GM12878 (cell line): ENCODE results near the gene TGFBRAP1. TPM values are rescaled to one million over a fixed set of nuclear protein-coding genes. Genes with fewer than 3 reads are reported as not detected.

Source experiments
- ATAC-seq: fragments of 200-7000 bp; cut with Tn5 transposase; 3 replicates; pipeline ENCODE4 v1.9.1; 2020; ENCODE audit warnings: mild to moderate bottlenecking, moderate library complexity
- BruUV-seq: library from RNA; stranded (reverse); fragments of 400-500 nt; replicated peaks from 2 replicates; lab custom pipeline; 2021; lab: Mats Ljungman, UMichigan
- CTCF ChIA-PET: fragments of 300-600 bp; sonication (Branson Sonifier 250); formaldehyde crosslinking; extraction: SDS; loops from one replicate; lab custom pipeline; 2021; ENCODE audit warnings: inconsistent platforms; lab: Yijun Ruan, JAX
- POLR2A ChIA-PET: fragments of 350-600 bp; formaldehyde crosslinking; extraction: SDS; loops from one replicate; lab custom pipeline; 2021; ENCODE audit warnings: inconsistent platforms; lab: Charles Lee
- RAD21 ChIA-PET: fragments of 300-600 bp; sonication (Branson Sonifier 250); formaldehyde crosslinking; loops from one replicate; lab custom pipeline; 2023; ENCODE audit warnings: antibody characterized with exemption; ENCODE audit not compliant: unreplicated experiment; lab: Charles Lee
- SMC1A ChIA-PET: fragments of 300-600 bp; sonication (Branson Sonifier 250); formaldehyde crosslinking; loops from one replicate; lab custom pipeline; 2023; ENCODE audit not compliant: unreplicated experiment, uncharacterized antibody; lab: Charles Lee
- DNase-seq: peaks from one replicate; pipeline ENCODE4 v3.0.0-alpha.2; 2011; ENCODE audit warnings: low read depth, low spot score
- FAIRE-seq: peaks from 3 replicates; lab custom pipeline; 2011; peaks lifted over from hg19 to GRCh38; lab: Jason Lieb, UNC
- H2AFZ ChIP-seq: 2 replicates; pipeline ENCODE4 v1.6.0; 2011; ENCODE audit warnings: low read depth, low read length, control low read depth; ENCODE audit not compliant: control insufficient read depth
- H3K27ac ChIP-seq: 2 replicates; pipeline ENCODE4 v1.5.1; 2011; ENCODE audit warnings: control low read depth; ENCODE audit not compliant: control insufficient read depth, insufficient read depth
- H3K27me3 ChIP-seq, 2 experiments: replicated peaks in 1 of 2; 2 replicates each; pipeline versions ENCODE4 v1.6.0 to v1.6.1; 2011; ENCODE audit warnings: low read length in 1 of 2; ENCODE audit not compliant: control insufficient read depth in 2 of 2, insufficient read depth in 2 of 2
- H3K36me3 ChIP-seq, 2 experiments: 2 replicates each; pipeline ENCODE4 v1.5.1; 2011; ENCODE audit warnings: low read length in 1 of 2; ENCODE audit not compliant: control insufficient read depth in 2 of 2, insufficient read depth in 2 of 2
- H3K4me1 ChIP-seq: 2 replicates; pipeline ENCODE4 v1.6.1; 2011; ENCODE audit warnings: mild to moderate bottlenecking, low read length, moderate library complexity, mixed read lengths; ENCODE audit not compliant: control insufficient read depth, insufficient read depth
- H3K4me2 ChIP-seq: 2 replicates; pipeline ENCODE4 v1.6.0; 2011; ENCODE audit warnings: control low read depth; ENCODE audit not compliant: control insufficient read depth, insufficient read depth
- H3K4me3 ChIP-seq: fragments of 200-600 bp; sonication (generic); 2 replicates; pipeline ENCODE4 v1.5.1; 2016
- H3K79me2 ChIP-seq: 2 replicates; pipeline ENCODE4 v1.6.0; 2011; ENCODE audit warnings: low read length; ENCODE audit not compliant: control insufficient read depth, insufficient read depth
- H3K9ac ChIP-seq: 2 replicates; pipeline ENCODE4 v1.8.0; 2011; ENCODE audit warnings: low read length, control low read depth, mixed read lengths; ENCODE audit not compliant: control insufficient read depth, insufficient read depth
- H3K9me3 ChIP-seq: replicated peaks from 3 replicates; pipeline ENCODE4 v1.5.1; 2011; ENCODE audit warnings: mild to moderate bottlenecking, low read length; ENCODE audit not compliant: control insufficient read depth, insufficient read depth
- H4K20me1 ChIP-seq: 2 replicates; pipeline ENCODE4 v1.6.0; 2011; ENCODE audit not compliant: control insufficient read depth, insufficient read depth
- BRCA1 ChIP-seq: IDR thresholded peaks from 2 replicates; pipeline ENCODE4 v1.6.1; 2011; ENCODE audit warnings: low read depth, low read length, improper control_type of control experiment
- CHD4 ChIP-seq: fragments of 200-600 bp; sonication (generic); IDR thresholded peaks from 2 replicates; pipeline ENCODE4 v1.6.1; 2016; ENCODE audit warnings: mild to moderate bottlenecking
- EGR1 ChIP-seq, 2 experiments: IDR thresholded peaks; 1 replicate in 1 of 2; 2 replicates in 1 of 2; pipeline ENCODE4 v1.6.1; 2011 to 2012; ENCODE audit warnings: low read depth in 2 of 2, low read length in 2 of 2, borderline replicate concordance in 1 of 2, mild to moderate bottlenecking in 1 of 2, moderate library complexity in 1 of 2
- ESRRA ChIP-seq: IDR thresholded peaks from 2 replicates; pipeline ENCODE4 v1.6.1; 2012; ENCODE audit warnings: mild to moderate bottlenecking, low read length, improper control_type of control experiment
- FOS ChIP-seq: IDR thresholded peaks from 3 replicates; pipeline ENCODE4 v1.6.1; 2011; ENCODE audit warnings: borderline replicate concordance; ENCODE audit not compliant: insufficient read length; ENCODE audit errors: extremely low read depth
- GATAD2B ChIP-seq: fragments of 450-650 bp; conservative IDR thresholded peaks from 2 replicates; pipeline ENCODE4 v1.6.1; 2017; ENCODE audit warnings: low read depth, mild to moderate bottlenecking, moderate library complexity
- HDAC2 ChIP-seq: fragments of 200-600 bp; sonication (generic); IDR thresholded peaks from 2 replicates; pipeline ENCODE4 v1.6.1; 2017
- IKZF2 ChIP-seq, 2 experiments: fragments of 450-650 bp; IDR thresholded peaks; 2 replicates each; pipeline ENCODE4 v1.6.1; 2017; ENCODE audit warnings: mild to moderate bottlenecking in 2 of 2, moderate library complexity in 2 of 2
- IRF4 ChIP-seq: IDR thresholded peaks from 2 replicates; pipeline ENCODE4 v1.6.1; 2011; ENCODE audit warnings: low read depth, low read length
- PAX8 ChIP-seq: fragments of 450-650 bp; IDR thresholded peaks from 2 replicates; pipeline ENCODE4 v1.6.1; 2017; ENCODE audit warnings: mild to moderate bottlenecking, moderate library complexity
- RELA ChIP-seq: fragments of 450-650 bp; IDR thresholded peaks from 2 replicates; pipeline ENCODE4 v1.8.0; 2014; ENCODE audit warnings: borderline replicate concordance; ENCODE audit not compliant: partially characterized antibody
- SMAD1 ChIP-seq: fragments of 450-650 bp; IDR thresholded peaks from 2 replicates; pipeline ENCODE4 v1.6.1; 2018; ENCODE audit warnings: mild to moderate bottlenecking, low read depth; ENCODE audit not compliant: partially characterized antibody
- TARDBP ChIP-seq: IDR thresholded peaks from 2 replicates; pipeline ENCODE4 v1.6.1; 2016; ENCODE audit warnings: borderline replicate concordance
- ZNF207 ChIP-seq: fragments of 450-650 bp; IDR thresholded peaks from 2 replicates; pipeline ENCODE4 v1.6.1; 2014; ENCODE audit warnings: antibody characterized with exemption, mild to moderate bottlenecking, borderline replicate concordance
- WGBS: methylation state at CpG from one replicate; pipeline ENCODE4 v1.1.6; 2016; ENCODE audit warnings: low lambda C conversion rate; ENCODE audit not compliant: insufficient replicate concordance, insufficient coverage; ENCODE audit errors: missing lambda C conversion rate; 5-methylcytosine and 5-hydroxymethylcytosine counted together
- in situ Hi-C: fragments of 300-500 bp; cut with MboI; formaldehyde crosslinking; loops from 9 replicates; pipeline ENCODE4 v1.14.3; 2018; ENCODE audit warnings: mixed read lengths
- intact Hi-C: fragments of 100-400 bp; cut with micrococcal nuclease; formaldehyde crosslinking; loops from one replicate; pipeline ENCODE4 v1.14.2; 2022; ENCODE audit not compliant: unreplicated experiment
- polyA plus RNA-seq, 11 experiments: library from polyadenylated mRNA; depleted of rRNA in 4 of 11; unstranded in 6 of 11; stranded (reverse) in 5 of 11; fragments of >200 nt; fragmentation: Nextera tagmentation in 4 of 11; fragmentation: Illumina TruSeq in 1 of 11; extraction: Ambion mirVana in 4 of 11; extraction: Trizol in 1 of 11; gene quantifications; 1 replicate in 1 of 11; 2 replicates in 10 of 11; pipeline versions ENCODE4 v1.2.1 to v1.2.3, GENCODE V29; 2011 to 2016; ENCODE audit warnings: inconsistent platforms in 2 of 11, missing spikeins in 2 of 11, low read depth in 1 of 11
- total RNA-seq, 4 experiments: library from RNA; depleted of rRNA in 3 of 4; stranded (reverse); fragments of >200 nt in 3 of 4; fragmentation: Illumina TruSeq in 1 of 4; extraction: Trizol in 1 of 4; gene quantifications; 2 replicates each; pipeline versions ENCODE4 v1.2.1 to v1.2.3, GENCODE V29; 2013 to 2021
- TF ChIP-seq, protein P1 (sequence below): fragments of 150-350 bp; IDR thresholded peaks from 2 replicates; pipeline ENCODE4 v1.6.1; 2014; ENCODE audit warnings: mild to moderate bottlenecking, low read depth, low read length
- TF ChIP-seq, protein P2 (sequence below): IDR thresholded peaks from 2 replicates; pipeline ENCODE4 v1.6.1; 2012; ENCODE audit warnings: low read depth, low read length, improper control_type of control experiment
- TF ChIP-seq, protein P3 (sequence below): fragments of 450-650 bp; IDR thresholded peaks from 2 replicates; pipeline ENCODE4 v1.6.1; 2018; ENCODE audit warnings: borderline replicate concordance, mild to moderate bottlenecking; ENCODE audit not compliant: partially characterized antibody
- TF ChIP-seq, protein P4 (sequence below): IDR thresholded peaks from 2 replicates; pipeline ENCODE4 v1.6.1; 2011; ENCODE audit warnings: low read depth, low read length, improper control_type of control experiment, borderline replicate concordance

The TGFBRAP1 gene
- total and polyA plus RNA-seq, 10 of the 15 experiments (the other 5 are each of a cell fraction or from before 2014, with no cell fraction given), result 7.9 to 37.4 (median 23.7) TPM

DNA sequence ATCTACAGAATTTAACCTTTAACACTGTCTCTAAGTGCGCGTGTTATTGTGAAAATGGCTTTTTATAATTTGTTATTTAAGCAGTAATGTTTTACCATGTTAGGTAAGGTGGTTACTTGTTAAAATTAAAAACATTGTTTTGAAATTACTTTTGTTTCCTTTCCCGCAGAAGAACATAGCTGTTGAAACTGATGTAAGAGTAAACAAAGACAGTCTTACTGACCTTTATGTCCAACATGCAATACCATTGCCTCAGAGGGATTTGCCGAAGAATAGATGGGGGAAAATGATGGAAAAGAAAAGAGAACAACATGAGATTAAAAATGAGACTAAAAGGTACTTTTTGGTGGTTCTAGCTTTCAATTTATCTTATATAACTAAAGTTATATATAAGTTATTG is 9.9 kb upstream of the TGFBRAP1 start:
- RAD21 ChIA-PET, result interaction anchor here (1.0 to 1.2 kb wide), 2 partner anchors 17 to 33 kb away, joined by 3 read pairs; no protein-coding TSS in a partner anchor

More for the DNA sequence above, 9.9 kb upstream of the TGFBRAP1 start:
- Histone ChIP-seq H4K20me1 (no peaks in the 10 kb centered on the region; the same call in 1 of the 2 replicates), H2AFZ (no peak overlapping the region), H3K4me1 (peaks cover 3% of the 10 kb centered on the region), H3K4me3 (peak overlapping the region; percentile 99; the same call in 1 of the 2 replicates), H3K4me2 (peak overlapping the region; percentile 95; the same call in 1 of the 2 replicates), H3K79me2 (peaks cover 44% of the 10 kb centered on the region), H3K9ac (no peak overlapping the region), H3K36me3 (peaks cover 4 to 27% of the 10 kb centered on the region in 2 experiments), H3K27ac (no peak overlapping the region), H3K27me3 (no peaks in the 10 kb centered on the region), H3K9me3 (no peaks in the 10 kb centered on the region)
- SMC1A ChIA-PET, result interaction anchor here (1.0 to 4.1 kb wide), 3 partner anchors 10 to 51 kb away, joined by 3 to 25 read pairs (median 4); partner anchors contain the start of gene TGFBRAP1
- POLR2A ChIA-PET, result interaction anchor here (0.6 to 1.5 kb wide), 3 partner anchors 9 to 11 kb away, joined by 3 to 5 read pairs (median 4); no protein-coding TSS in a partner anchor
- ATAC-seq (no peak), DNase-seq (no peak)
- in situ Hi-C loops, result no loop called here
- 73% methylated on average over 4 of the region's 4 CpGs for WGBS
- no TSS peak for BruUV-seq
- CTCF ChIA-PET, result interaction anchor here (1.3 to 2.9 kb wide), 3 partner anchors 10 to 30 kb away, joined by 4 to 12 read pairs (median 6); no protein-coding TSS in a partner anchor
- intact Hi-C loops, result loop anchor here (10.0 kb wide), 1 partner anchor 405 kb away; the partner anchor contains the start of gene NCK2
- TF ChIP-seq SMAD1, result no peak
- TF ChIP-seq EGR1 (IDR thresholded peaks at IDR 0.05; ENCODE audit: borderline replicate concordance in 1 of 2, low read depth in 2 of 2, low read length in 2 of 2), result no peak
- no peak for TF ChIP-seq IKZF2 (IDR thresholded peaks at IDR 0.05)
- no peak for TF ChIP-seq CHD4
- no peak for TF ChIP-seq ESRRA
- no peak for TF ChIP-seq TARDBP
- no peak for TF ChIP-seq IRF4
- TF ChIP-seq PAX8, result no peak
- TF ChIP-seq ZNF207, result no peak
- TF ChIP-seq, protein P1, sequence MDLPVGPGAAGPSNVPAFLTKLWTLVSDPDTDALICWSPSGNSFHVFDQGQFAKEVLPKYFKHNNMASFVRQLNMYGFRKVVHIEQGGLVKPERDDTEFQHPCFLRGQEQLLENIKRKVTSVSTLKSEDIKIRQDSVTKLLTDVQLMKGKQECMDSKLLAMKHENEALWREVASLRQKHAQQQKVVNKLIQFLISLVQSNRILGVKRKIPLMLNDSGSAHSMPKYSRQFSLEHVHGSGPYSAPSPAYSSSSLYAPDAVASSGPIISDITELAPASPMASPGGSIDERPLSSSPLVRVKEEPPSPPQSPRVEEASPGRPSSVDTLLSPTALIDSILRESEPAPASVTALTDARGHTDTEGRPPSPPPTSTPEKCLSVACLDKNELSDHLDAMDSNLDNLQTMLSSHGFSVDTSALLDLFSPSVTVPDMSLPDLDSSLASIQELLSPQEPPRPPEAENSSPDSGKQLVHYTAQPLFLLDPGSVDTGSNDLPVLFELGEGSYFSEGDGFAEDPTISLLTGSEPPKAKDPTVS, result no peak
- TF ChIP-seq RELA, result no peak
- TF ChIP-seq, protein P2, sequence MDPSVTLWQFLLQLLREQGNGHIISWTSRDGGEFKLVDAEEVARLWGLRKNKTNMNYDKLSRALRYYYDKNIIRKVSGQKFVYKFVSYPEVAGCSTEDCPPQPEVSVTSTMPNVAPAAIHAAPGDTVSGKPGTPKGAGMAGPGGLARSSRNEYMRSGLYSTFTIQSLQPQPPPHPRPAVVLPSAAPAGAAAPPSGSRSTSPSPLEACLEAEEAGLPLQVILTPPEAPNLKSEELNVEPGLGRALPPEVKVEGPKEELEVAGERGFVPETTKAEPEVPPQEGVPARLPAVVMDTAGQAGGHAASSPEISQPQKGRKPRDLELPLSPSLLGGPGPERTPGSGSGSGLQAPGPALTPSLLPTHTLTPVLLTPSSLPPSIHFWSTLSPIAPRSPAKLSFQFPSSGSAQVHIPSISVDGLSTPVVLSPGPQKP, result no peak
- TF ChIP-seq BRCA1, result no peak
- no peak for TF ChIP-seq HDAC2
- TF ChIP-seq, protein P3, sequence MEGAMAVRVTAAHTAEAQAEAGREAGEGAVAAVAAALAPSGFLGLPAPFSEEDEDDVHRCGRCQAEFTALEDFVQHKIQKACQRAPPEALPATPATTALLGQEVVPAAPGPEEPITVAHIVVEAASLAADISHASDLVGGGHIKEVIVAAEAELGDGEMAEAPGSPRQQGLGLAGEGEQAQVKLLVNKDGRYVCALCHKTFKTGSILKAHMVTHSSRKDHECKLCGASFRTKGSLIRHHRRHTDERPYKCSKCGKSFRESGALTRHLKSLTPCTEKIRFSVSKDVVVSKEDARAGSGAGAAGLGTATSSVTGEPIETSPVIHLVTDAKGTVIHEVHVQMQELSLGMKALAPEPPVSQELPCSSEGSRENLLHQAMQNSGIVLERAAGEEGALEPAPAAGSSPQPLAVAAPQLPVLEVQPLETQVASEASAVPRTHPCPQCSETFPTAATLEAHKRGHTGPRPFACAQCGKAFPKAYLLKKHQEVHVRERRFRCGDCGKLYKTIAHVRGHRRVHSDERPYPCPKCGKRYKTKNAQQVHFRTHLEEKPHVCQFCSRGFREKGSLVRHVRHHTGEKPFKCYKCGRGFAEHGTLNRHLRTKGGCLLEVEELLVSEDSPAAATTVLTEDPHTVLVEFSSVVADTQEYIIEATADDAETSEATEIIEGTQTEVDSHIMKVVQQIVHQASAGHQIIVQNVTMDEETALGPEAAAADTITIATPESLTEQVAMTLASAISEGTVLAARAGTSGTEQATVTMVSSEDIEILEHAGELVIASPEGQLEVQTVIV, result no peak
- TF ChIP-seq FOS, result no peak
- no peak for TF ChIP-seq GATAD2B
- TF ChIP-seq, protein P4, sequence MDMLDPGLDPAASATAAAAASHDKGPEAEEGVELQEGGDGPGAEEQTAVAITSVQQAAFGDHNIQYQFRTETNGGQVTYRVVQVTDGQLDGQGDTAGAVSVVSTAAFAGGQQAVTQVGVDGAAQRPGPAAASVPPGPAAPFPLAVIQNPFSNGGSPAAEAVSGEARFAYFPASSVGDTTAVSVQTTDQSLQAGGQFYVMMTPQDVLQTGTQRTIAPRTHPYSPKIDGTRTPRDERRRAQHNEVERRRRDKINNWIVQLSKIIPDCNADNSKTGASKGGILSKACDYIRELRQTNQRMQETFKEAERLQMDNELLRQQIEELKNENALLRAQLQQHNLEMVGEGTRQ, result no peak
- TF ChIP-seq, all 136 proteins: peak for 0
- no peak for FAIRE-seq
